Natural killer cell (primary cell): ENCODE results near the gene AFAP1. TPM values are rescaled to one million over a fixed set of nuclear protein-coding genes. Genes with fewer than 3 reads are reported as not detected.

Experiments used
- ATAC-seq, 3 donors: fragments of 150-1000 bp in 2 of 3; fragments of 200-7000 bp in 1 of 3; cut with Tn5 transposase; 1 replicate in 1 of 3; 2 replicates in 2 of 3; pipeline ENCODE4 v1.10.0; 2021; ENCODE audit warnings: mild to moderate bottlenecking in 2 of 3, moderate library complexity in 2 of 3
- DNase-seq, 2 donors: peaks; one replicate each; pipeline versions ENCODE4 v3.0.0 to v3.0.0-alpha.2; 2013 to 2021; ENCODE audit warnings: mixed read lengths in 1 of 2
- H3K27ac ChIP-seq: one replicate; pipeline ENCODE4 v1.5.1; 2013; ENCODE audit warnings: mild to moderate bottlenecking, low read length
- H3K27me3 ChIP-seq: one replicate; pipeline ENCODE4 v1.6.1; 2013; ENCODE audit warnings: low read length; ENCODE audit not compliant: control insufficient read depth, insufficient read depth
- H3K36me3 ChIP-seq: one replicate; pipeline ENCODE4 v1.6.1; 2013; ENCODE audit warnings: low read length; ENCODE audit not compliant: control insufficient read depth, insufficient read depth
- H3K4me1 ChIP-seq: one replicate; pipeline ENCODE4 v1.6.1; 2013; ENCODE audit warnings: low read length; ENCODE audit not compliant: control insufficient read depth, insufficient read depth
- H3K4me3 ChIP-seq: one replicate; pipeline ENCODE4 v1.5.1; 2013; ENCODE audit warnings: low read length
- H3K9me3 ChIP-seq: one replicate; pipeline ENCODE4 v1.6.1; 2013; ENCODE audit warnings: low read length; ENCODE audit not compliant: control insufficient read depth, insufficient read depth
- H3K27ac Mint-ChIP-seq, 2 donors: one replicate each; pipeline ENCODE4 v1.8.0; 2022; ENCODE audit warnings: mild to moderate bottlenecking in 2 of 2, mixed read lengths in 2 of 2, moderate library complexity in 1 of 2
- H3K27me3 Mint-ChIP-seq, 2 donors: one replicate each; pipeline ENCODE4 v1.8.0; 2022; ENCODE audit warnings: low read depth in 2 of 2, mixed read lengths in 2 of 2
- H3K36me3 Mint-ChIP-seq: one replicate; pipeline ENCODE4 v1.8.0; 2022; ENCODE audit warnings: mixed read lengths
- H3K4me1 Mint-ChIP-seq, 2 donors: one replicate each; pipeline ENCODE4 v1.8.0; 2022; ENCODE audit warnings: mixed read lengths in 2 of 2
- H3K4me3 Mint-ChIP-seq: one replicate; pipeline ENCODE4 v1.8.0; 2022; ENCODE audit warnings: mild to moderate bottlenecking, moderate library complexity, mixed read lengths
- H3K9me3 Mint-ChIP-seq, 2 donors: one replicate each; pipeline ENCODE4 v1.8.0; 2022; ENCODE audit warnings: mixed read lengths in 2 of 2
- WGBS: methylation state at CpG from one replicate; pipeline ENCODE4 v1.1.7; 2013; ENCODE audit warnings: missing lambda C conversion rate; ENCODE audit not compliant: insufficient coverage; 5-methylcytosine and 5-hydroxymethylcytosine counted together
- intact Hi-C: fragments of 100-400 bp; cut with micrococcal nuclease; formaldehyde crosslinking; loops from one replicate; pipeline ENCODE4 v1.14.2; 2022
- total RNA-seq, 4 donors: library from RNA; stranded (reverse); fragments of 120-200 nt in 1 of 4; gene quantifications; one replicate each; pipeline versions ENCODE4 v1.2.3 to v1.2.4, GENCODE V29; 2013 to 2022
- TF ChIP-seq, protein P1 (sequence below): fragments of 200-600 bp; IDR thresholded peaks from one replicate; pipeline ENCODE4 v1.8.0; 2022; ENCODE audit warnings: antibody characterized with exemption

AFAP1 gene
- total RNA-seq, 3 donors from 2014 or later (not counting 1 experiment from before 2014, with no cell fraction given) = 4.9 to 12.5 (median 9.5) TPM

DNA sequence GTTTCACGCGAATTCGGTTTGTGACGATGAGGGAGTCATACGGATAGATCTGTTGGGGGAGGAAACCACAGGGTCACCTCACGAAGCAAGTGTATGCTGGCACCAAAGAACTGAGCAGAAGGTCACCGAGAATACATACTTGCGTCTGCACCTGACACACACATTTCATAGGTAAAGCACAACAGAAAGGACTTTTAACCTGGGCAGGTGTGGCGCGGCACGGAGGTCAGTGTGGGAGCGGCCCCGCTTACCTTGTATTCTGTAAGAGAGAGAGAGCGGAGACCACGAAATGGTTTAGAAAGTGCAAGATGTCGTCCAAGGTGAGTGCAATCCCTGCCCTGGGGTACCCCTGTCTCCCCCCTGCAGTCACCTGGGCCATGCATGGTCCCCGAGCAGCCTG, 43.6 kb upstream of the AFAP1 start:
- DNase-seq (no peak), ATAC-seq (no peak)
- H3K27ac ChIP-seq = no peak overlapping the region
- Mint-ChIP-seq H3K4me3 (peak overlapping the region; percentile 13), H3K9me3 (no peaks in the 10 kb centered on the region), H3K4me1 (peaks cover 19 to 34% of the 10 kb centered on the region in 2 donors), H3K27me3 (peaks cover 7 to 9% of the 10 kb centered on the region in 2 donors), H3K27ac (no peak overlapping the region), H3K36me3 (no peaks in the 10 kb centered on the region)
- intact Hi-C loops = loop anchor here (10.0 kb wide), 1 partner anchor 788 kb away; the partner anchor contains the start of gene SORCS2
- WGBS = 92% methylated on average over 17 of the region's 17 CpGs
- no peak overlapping the region for H3K4me3 ChIP-seq
- no peaks in the 10 kb centered on the region for H3K27me3 ChIP-seq
- H3K36me3 ChIP-seq = no peaks in the 10 kb centered on the region
- H3K4me1 ChIP-seq = peaks cover 22% of the 10 kb centered on the region
- H3K9me3 ChIP-seq = no peaks in the 10 kb centered on the region
- TF ChIP-seq, protein P1, sequence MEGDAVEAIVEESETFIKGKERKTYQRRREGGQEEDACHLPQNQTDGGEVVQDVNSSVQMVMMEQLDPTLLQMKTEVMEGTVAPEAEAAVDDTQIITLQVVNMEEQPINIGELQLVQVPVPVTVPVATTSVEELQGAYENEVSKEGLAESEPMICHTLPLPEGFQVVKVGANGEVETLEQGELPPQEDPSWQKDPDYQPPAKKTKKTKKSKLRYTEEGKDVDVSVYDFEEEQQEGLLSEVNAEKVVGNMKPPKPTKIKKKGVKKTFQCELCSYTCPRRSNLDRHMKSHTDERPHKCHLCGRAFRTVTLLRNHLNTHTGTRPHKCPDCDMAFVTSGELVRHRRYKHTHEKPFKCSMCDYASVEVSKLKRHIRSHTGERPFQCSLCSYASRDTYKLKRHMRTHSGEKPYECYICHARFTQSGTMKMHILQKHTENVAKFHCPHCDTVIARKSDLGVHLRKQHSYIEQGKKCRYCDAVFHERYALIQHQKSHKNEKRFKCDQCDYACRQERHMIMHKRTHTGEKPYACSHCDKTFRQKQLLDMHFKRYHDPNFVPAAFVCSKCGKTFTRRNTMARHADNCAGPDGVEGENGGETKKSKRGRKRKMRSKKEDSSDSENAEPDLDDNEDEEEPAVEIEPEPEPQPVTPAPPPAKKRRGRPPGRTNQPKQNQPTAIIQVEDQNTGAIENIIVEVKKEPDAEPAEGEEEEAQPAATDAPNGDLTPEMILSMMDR = no peak

DNA sequence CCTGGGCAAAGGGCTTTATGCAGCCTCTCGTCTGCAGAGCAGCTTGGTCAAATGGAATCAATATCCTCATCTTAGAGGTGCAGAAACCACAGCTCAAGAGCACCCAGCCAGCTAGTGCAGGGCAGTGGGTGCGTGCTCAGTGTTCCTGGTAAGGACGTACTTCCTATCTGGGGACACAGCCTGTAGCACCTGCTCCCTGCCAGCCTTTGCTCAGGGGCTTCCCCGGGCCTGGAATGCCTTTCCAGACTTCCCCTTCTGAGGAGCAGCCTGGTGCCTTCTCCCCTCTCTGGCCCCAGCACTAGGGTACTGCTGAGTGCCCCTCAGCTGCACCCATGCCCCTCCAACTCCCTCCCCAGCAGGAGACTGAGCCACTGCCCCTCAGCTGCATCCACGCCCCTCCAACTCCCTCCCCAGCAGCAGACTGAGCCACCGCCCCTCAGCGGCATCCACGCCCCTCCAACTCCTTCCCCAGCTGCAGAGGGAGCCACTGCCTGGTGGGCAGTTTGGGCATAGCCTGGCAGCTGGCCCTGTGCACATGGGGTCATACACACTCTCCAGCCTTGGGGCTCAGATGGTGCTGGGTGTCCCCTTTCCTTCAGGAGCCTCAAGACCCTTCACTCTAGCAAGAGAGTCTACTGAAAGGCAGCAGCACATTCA, 42.2 kb upstream of the AFAP1 start:
- H3K4me1 ChIP-seq = peaks cover 22% of the 10 kb centered on the region
- Mint-ChIP-seq H3K4me3 (no peak overlapping the region), H3K9me3 (no peaks in the 10 kb centered on the region), H3K27me3 (peaks cover 7% of the 10 kb centered on the region in 2 donors), H3K27ac (peak overlapping the region in 1 of 2 donors; percentile 35), H3K36me3 (no peaks in the 10 kb centered on the region), H3K4me1 (peaks cover 23 to 33% of the 10 kb centered on the region in 2 donors)
- H3K27ac ChIP-seq = no peak overlapping the region
- intact Hi-C loops = loop anchor here (10.0 kb wide), 1 partner anchor 787 kb away; the partner anchor contains the start of gene SORCS2
- DNase-seq (no peak), ATAC-seq (peak in 1 of 3 donors; percentile 35)
- no peaks in the 10 kb centered on the region for H3K9me3 ChIP-seq
- TF ChIP-seq, protein P1 = no peak
- WGBS = 48% methylated on average over 8 of the region's 8 CpGs
- H3K4me3 ChIP-seq = no peak overlapping the region
- no peaks in the 10 kb centered on the region for H3K27me3 ChIP-seq
- H3K36me3 ChIP-seq = no peaks in the 10 kb centered on the region

DNA sequence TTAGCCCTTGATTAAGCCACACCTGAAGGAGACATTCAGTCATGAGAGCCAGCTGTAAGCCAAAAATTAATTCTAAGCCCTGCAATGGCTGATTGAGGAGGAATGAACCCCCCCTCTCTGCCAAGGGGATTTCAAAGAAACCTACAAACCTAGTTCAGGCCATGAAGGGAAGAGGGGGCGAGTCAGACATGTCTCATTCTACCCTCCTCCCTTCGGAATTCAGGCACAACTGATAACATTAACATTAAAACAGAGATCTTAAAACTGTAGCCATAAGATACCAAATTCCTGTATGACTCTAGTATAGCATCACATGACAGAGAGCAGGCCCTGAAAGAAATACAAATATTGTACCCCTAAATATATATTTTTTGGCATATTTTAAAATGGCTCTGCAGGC, 40.4 kb upstream of the AFAP1 start:
- ATAC-seq (no peak), DNase-seq (no peak)
- intact Hi-C loops = loop anchor here (10.0 kb wide), 1 partner anchor 785 kb away; the partner anchor contains the start of gene SORCS2
- TF ChIP-seq, protein P1 = no peak
- Mint-ChIP-seq H3K27ac (no peak overlapping the region), H3K9me3 (no peaks in the 10 kb centered on the region), H3K36me3 (no peaks in the 10 kb centered on the region), H3K4me3 (no peak overlapping the region), H3K27me3 (peaks cover 7% of the 10 kb centered on the region in 2 donors), H3K4me1 (peaks cover 31 to 39% of the 10 kb centered on the region in 2 donors)
- 73% methylated on average over 2 of the region's 2 CpGs for WGBS
- no peak overlapping the region for H3K27ac ChIP-seq
- no peaks in the 10 kb centered on the region for H3K27me3 ChIP-seq
- no peaks in the 10 kb centered on the region for H3K36me3 ChIP-seq
- H3K4me1 ChIP-seq = peaks cover 11% of the 10 kb centered on the region
- no peaks in the 10 kb centered on the region for H3K9me3 ChIP-seq
- no peak overlapping the region for H3K4me3 ChIP-seq

DNA sequence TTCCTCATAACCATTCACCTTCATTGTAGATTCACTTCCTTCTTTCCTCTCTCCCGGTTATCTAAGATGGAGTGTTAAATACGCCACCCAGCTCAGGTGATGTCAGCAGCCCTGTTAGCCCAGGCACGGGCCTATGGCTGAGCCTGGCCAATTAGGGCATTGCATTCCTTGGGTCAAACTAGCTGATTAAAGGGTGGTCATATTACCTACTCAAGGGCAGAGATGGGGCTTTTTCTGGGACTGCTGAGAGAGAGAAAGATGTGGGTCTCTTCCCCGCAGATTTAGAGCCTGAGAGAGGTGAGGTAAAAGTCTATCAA, 39.9 kb upstream of the AFAP1 start:
- no peaks in the 10 kb centered on the region for H3K27me3 ChIP-seq
- H3K4me1 Mint-ChIP-seq = peaks cover 31 to 44% of the 10 kb centered on the region in 2 donors
- no peaks in the 10 kb centered on the region for H3K36me3 ChIP-seq
- H3K9me3 ChIP-seq = no peaks in the 10 kb centered on the region
- intact Hi-C loops = no loop called here
- ATAC-seq (no peak), DNase-seq (no peak)
- peaks cover 11% of the 10 kb centered on the region for H3K4me1 ChIP-seq
- H3K4me3 ChIP-seq = no peak overlapping the region
- no peaks in the 10 kb centered on the region for H3K9me3 Mint-ChIP-seq
- no peaks in the 10 kb centered on the region for H3K36me3 Mint-ChIP-seq
- H3K4me3 Mint-ChIP-seq = no peak overlapping the region
- peaks cover 7% of the 10 kb centered on the region in 2 donors for H3K27me3 Mint-ChIP-seq
- H3K27ac Mint-ChIP-seq = no peak overlapping the region
- H3K27ac ChIP-seq = no peak overlapping the region
- WGBS = 41% methylated on average over 4 of the region's 4 CpGs
- TF ChIP-seq, protein P1 = no peak
